ENCODE data around the gene CRAT. TPM values are rescaled to one million over a fixed set of nuclear protein-coding genes. Genes with fewer than 3 reads are reported as not detected.

The CRAT gene
- polyA plus RNA-seq, 2 of the 4 experiments (the other 2 are of a cell fraction): 20.5 to 26.0 TPM

- TF ChIP-seq JUN (IDR thresholded peaks at IDR 0.05): no peak
- no peak for TF ChIP-seq KDM1A (IDR thresholded peaks at IDR 0.05; ENCODE audit: low read depth)
- no peak for TF ChIP-seq NFE2L2 (conservative IDR thresholded peaks at IDR 0.05; ENCODE audit: low read length)
- TF ChIP-seq ATOH8 (CRISPR knock-in tag; IDR thresholded peaks at IDR 0.05; ENCODE audit: low read depth): no peak
- no peak for TF ChIP-seq NR3C1 (IDR thresholded peaks at IDR 0.05)
- TF ChIP-seq MAX (IDR thresholded peaks at IDR 0.05): no peak
- no peak for TF ChIP-seq CBX2 (IDR thresholded peaks at IDR 0.05; ENCODE audit: borderline replicate concordance, low read depth)
- TF ChIP-seq, protein P1, sequence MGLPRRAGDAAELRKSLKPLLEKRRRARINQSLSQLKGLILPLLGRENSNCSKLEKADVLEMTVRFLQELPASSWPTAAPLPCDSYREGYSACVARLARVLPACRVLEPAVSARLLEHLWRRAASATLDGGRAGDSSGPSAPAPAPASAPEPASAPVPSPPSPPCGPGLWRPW (IDR thresholded peaks at IDR 0.05): no peak
- TF ChIP-seq HEYL (CRISPR knock-in tag; IDR thresholded peaks at IDR 0.05): no peak
- no peak for TF ChIP-seq ZFP36 (IDR thresholded peaks at IDR 0.05; ENCODE audit: borderline replicate concordance, partially characterized antibody)
- ChIA-PET CTCF (interaction anchor here (0.8 to 2.4 kb wide), 7 partner anchors 12 to 529 kb away, joined by 3 to 9 read pairs (median 4); no protein-coding TSS in a partner anchor), POLR2A (interaction anchor here (1.7 kb wide), 1 partner anchor 15 kb away, joined by 7 read pairs; the partner anchor contains the start of genes CRAT and PTPA)
- ATAC-seq: 0 out of 6 replicates have a peak, but pooled peaks of 1 of the 2 experiments have one; percentile 6
- no peak for DNase-seq (ENCODE audit: low read depth in 1 of 2, low spot score in 1 of 2)
- no peak overlapping the region for H3K4me2 ChIP-seq
- no peak overlapping the region for H3K27ac ChIP-seq
- no peak overlapping the region for H3K4me3 ChIP-seq
- no peak for FAIRE-seq
- no peaks in the 10 kb centered on the region for H3K4me1 ChIP-seq
- 91% methylated on average over 13 of the region's 21 CpGs for WGBS (ENCODE audit: missing lambda C conversion rate)
- H3K9me3 ChIP-seq: no peaks in the 10 kb centered on the region
Observed at GRCh38 chr9:129095170-129095667, 15.4 kb downstream of the CRAT start.

DNA sequence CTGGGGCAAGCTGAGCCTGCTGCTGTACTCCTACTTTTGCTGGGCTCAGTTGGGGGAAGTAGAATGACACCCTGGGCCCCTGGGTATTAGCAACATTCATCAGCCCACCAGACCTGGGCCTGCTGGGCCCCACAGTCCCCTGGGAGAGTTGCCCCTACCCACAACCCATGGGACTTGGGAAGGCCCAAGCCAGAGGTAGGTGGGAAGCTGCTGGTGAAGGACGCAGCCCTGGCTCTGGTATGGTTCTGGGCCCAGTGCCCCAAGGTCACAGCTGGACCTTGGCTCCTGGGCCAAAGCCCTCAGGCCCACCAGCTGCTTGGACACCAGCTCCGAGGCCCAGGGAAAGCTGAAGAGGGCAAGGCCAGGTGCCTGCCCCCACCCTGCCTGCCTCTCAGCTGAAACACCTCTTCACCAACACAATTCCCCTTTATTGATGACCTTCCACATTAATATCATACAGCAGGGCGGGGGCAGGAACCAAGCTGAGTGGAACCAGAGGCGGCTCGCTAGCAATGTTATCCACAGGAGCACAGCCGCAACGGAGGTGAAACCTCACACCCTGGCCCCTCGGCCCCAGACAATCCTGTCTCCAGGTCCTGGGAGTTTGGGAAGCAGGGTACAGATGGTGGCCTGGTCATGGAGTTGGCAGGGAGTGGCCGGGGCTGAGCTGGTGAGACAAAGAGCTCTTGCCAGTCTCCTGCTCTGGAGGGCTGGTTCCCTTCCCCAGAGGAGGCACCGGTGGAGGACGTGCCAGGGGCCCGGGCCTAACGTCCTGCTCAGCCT is 16.0 kb downstream of the CRAT start:
- no peak; a peak in 2 of 6 replicates for ATAC-seq
- H3K9me3 ChIP-seq: no peaks in the 10 kb centered on the region

More for the DNA sequence above, 16.0 kb downstream of the CRAT start:
- TF ChIP-seq EHF (CRISPR knock-in tag; IDR thresholded peaks at IDR 0.05): no peak
- TF ChIP-seq BCL3 (IDR thresholded peaks at IDR 0.05): no peak
- no peak for TF ChIP-seq MAX (IDR thresholded peaks at IDR 0.05)
- no peak for TF ChIP-seq FOXS1 (CRISPR knock-in tag; IDR thresholded peaks at IDR 0.05)
- TF ChIP-seq TFCP2L1 (CRISPR knock-in tag; IDR thresholded peaks at IDR 0.05): no peak
- no peak for TF ChIP-seq HOXB13 (CRISPR knock-in tag; IDR thresholded peaks at IDR 0.05; ENCODE audit: low read depth)
- no peak for TF ChIP-seq PHF8 (IDR thresholded peaks at IDR 0.05; ENCODE audit: borderline replicate concordance, low read depth)
- no peak for TF ChIP-seq POLR2AphosphoS2 (conservative IDR thresholded peaks at IDR 0.05; ENCODE audit: low read length)
- TF ChIP-seq MAZ (IDR thresholded peaks at IDR 0.05; ENCODE audit: borderline replicate concordance, low read depth, low read length): no peak
- Histone ChIP-seq H3K4me2 (no peak overlapping the region), H3K4me1 (no peaks in the 10 kb centered on the region), H3K4me3 (no peak overlapping the region), H3K27ac (no peak overlapping the region)
- CTCF ChIA-PET: interaction anchor here (1.1 to 3.6 kb wide), 7 partner anchors 9 to 530 kb away, joined by 3 to 14 read pairs (median 4); no protein-coding TSS in a partner anchor
- FAIRE-seq (no peak), DNase-seq (ENCODE audit: low read depth in 1 of 2, low spot score in 1 of 2) (no peak)
- POLR2A ChIA-PET: interaction anchor here (1.7 kb wide), 1 partner anchor 16 kb away, joined by 7 read pairs; the partner anchor contains the start of genes CRAT and PTPA
- WGBS (ENCODE audit: missing lambda C conversion rate): 91% methylated on average over 12 of the region's 13 CpGs

Measured in A549 (cell line).